Breast epithelium (tissue), 3 donors: ENCODE data around the gene LYRM4.

Experiments used
- CTCF ChIP-seq, 3 donors: fragments of 450-650 bp; IDR thresholded peaks; one replicate each; pipeline ENCODE4 v1.5.1; 2016 to 2017; ENCODE audit warnings: antibody characterized with exemption in 3 of 3, mild to moderate bottlenecking in 3 of 3, moderate library complexity in 3 of 3
- POLR2A ChIP-seq: fragments of 450-650 bp; IDR thresholded peaks from one replicate; pipeline ENCODE4 v1.6.1; 2016; ENCODE audit warnings: antibody characterized with exemption, mild to moderate bottlenecking, moderate library complexity
- POLR2AphosphoS5 ChIP-seq, 3 donors: sonication (generic); formaldehyde crosslinking; IDR thresholded peaks; one replicate each; pipeline ENCODE4 v1.6.1; 2017; ENCODE audit warnings: antibody characterized with exemption in 3 of 3

GRCh38 chr6:5124526-5124925 lies 136.2 kb downstream of the LYRM4 start:
- TF ChIP-seq CTCF (IDR thresholded peaks at IDR 0.05) (no peak), POLR2A (no peak), POLR2AphosphoS5 (IDR thresholded peaks at IDR 0.05) (no peak)
